B cell (primary cell): ENCODE results near the gene RAP2A. TPM values are rescaled to one million over a fixed set of nuclear protein-coding genes. Genes with fewer than 3 reads are reported as not detected.

ENCODE experiments used
- ATAC-seq: fragments of 200-7000 bp; cut with Tn5 transposase; one replicate; pipeline ENCODE4 v1.10.0; 2021; ENCODE audit warnings: low read depth, mild to moderate bottlenecking, moderate number of reproducible peaks, moderate library complexity
- CTCF ChIA-PET: fragments of 350-600 bp; sonication (Branson Sonifier 250); formaldehyde crosslinking; loops from one replicate; lab custom pipeline; 2021; ENCODE audit warnings: antibody characterized with exemption, inconsistent platforms; lab: Charles Lee
- POLR2A ChIA-PET: fragments of 350-600 bp; sonication (Branson Sonifier 250); formaldehyde crosslinking; loops from one replicate; lab custom pipeline; 2021; ENCODE audit warnings: antibody characterized with exemption; lab: Charles Lee
- DNase-seq: peaks from one replicate; pipeline ENCODE4 v3.0.0; 2013
- H2AFZ ChIP-seq: 2 replicates; pipeline ENCODE4 v1.6.1; 2012; ENCODE audit warnings: mild to moderate bottlenecking, low read depth, low read length; ENCODE audit not compliant: insufficient read depth, poor library complexity, severe bottlenecking
- H3K27ac ChIP-seq, 2 donors: 1 replicate in 1 of 2; 2 replicates in 1 of 2; pipeline ENCODE4 v1.5.1; 2012 to 2013; ENCODE audit warnings: low read length in 2 of 2, mild to moderate bottlenecking in 2 of 2, moderate library complexity in 1 of 2
- H3K27me3 ChIP-seq, 4 experiments: fragments of 200-600 bp in 1 of 4; sonication (generic) in 1 of 4; replicated peaks in 1 of 4; 1 replicate in 2 of 4; 2 replicates in 2 of 4; pipeline versions ENCODE4 v1.6.1 to v1.7.0; 2013 to 2016; ENCODE audit warnings: low read length in 3 of 4, mild to moderate bottlenecking in 2 of 4, mixed read lengths in 1 of 4, moderate library complexity in 1 of 4; ENCODE audit not compliant: insufficient read depth in 4 of 4, control insufficient read depth in 3 of 4; ENCODE audit errors: control extremely low read depth in 1 of 4
- H3K36me3 ChIP-seq, 2 experiments: replicated peaks in 1 of 2; 1 replicate in 1 of 2; 2 replicates in 1 of 2; pipeline versions ENCODE4 v1.6.1 to v1.7.1; 2013; ENCODE audit warnings: low read length in 1 of 2; ENCODE audit not compliant: insufficient read depth in 2 of 2, control insufficient read depth in 1 of 2; ENCODE audit errors: control extremely low read depth in 1 of 2, extremely low read depth in 1 of 2
- H3K4me1 ChIP-seq, 2 donors: fragments of 200-600 bp in 1 of 2; sonication (generic) in 1 of 2; 1 replicate in 1 of 2; 2 replicates in 1 of 2; pipeline versions ENCODE4 v1.5.1 to v1.6.1; 2013 to 2017; ENCODE audit warnings: low read length in 2 of 2; ENCODE audit not compliant: control insufficient read depth in 2 of 2, insufficient read depth in 2 of 2
- H3K4me2 ChIP-seq: replicated peaks from 2 replicates; pipeline ENCODE3; 2012; ENCODE audit warnings: mild to moderate bottlenecking, low read depth, low read length; ENCODE audit not compliant: poor library complexity, severe bottlenecking
- H3K4me3 ChIP-seq, 5 experiments: fragments of 200-600 bp in 1 of 5; sonication (generic) in 1 of 5; 1 replicate in 3 of 5; 2 replicates in 2 of 5; pipeline versions ENCODE4 v1.5.1 to v1.7.0; 2011 to 2016; ENCODE audit warnings: low read length in 4 of 5, mild to moderate bottlenecking in 4 of 5, low read depth in 2 of 5, control low read depth in 1 of 5, moderate library complexity in 1 of 5; ENCODE audit not compliant: insufficient read depth in 1 of 5; ENCODE audit errors: control extremely low read depth in 1 of 5, extremely low read depth in 1 of 5
- H3K79me2 ChIP-seq: fragments of 200-600 bp; sonication (generic); one replicate; pipeline ENCODE4 v1.6.0; 2016; ENCODE audit warnings: low read length; ENCODE audit not compliant: control insufficient read depth, insufficient read depth
- H3K9ac ChIP-seq: fragments of 200-600 bp; sonication (generic); 2 replicates; pipeline ENCODE4 v1.6.1; 2017; ENCODE audit warnings: mild to moderate bottlenecking, low read length, moderate library complexity
- H3K9me3 ChIP-seq, 3 donors: one replicate each; pipeline versions ENCODE4 v1.6.1 to v1.7.1; 2013; ENCODE audit warnings: low read length in 2 of 3; ENCODE audit not compliant: control insufficient read depth in 2 of 3, insufficient read depth in 1 of 3; ENCODE audit errors: control extremely low read depth in 1 of 3
- H4K20me1 ChIP-seq: 2 replicates; pipeline ENCODE4 v1.6.0; 2012; ENCODE audit warnings: mild to moderate bottlenecking, low read length; ENCODE audit not compliant: insufficient read depth, control insufficient read depth, poor library complexity, severe bottlenecking
- H3K27ac Mint-ChIP-seq: one replicate; pipeline ENCODE4 v1.8.0; 2021; ENCODE audit warnings: mixed read lengths
- H3K27me3 Mint-ChIP-seq: one replicate; pipeline ENCODE4 v1.8.0; 2021; ENCODE audit warnings: mixed read lengths
- H3K4me1 Mint-ChIP-seq: one replicate; pipeline ENCODE4 v1.8.0; 2021; ENCODE audit warnings: mixed read lengths
- H3K4me3 Mint-ChIP-seq: one replicate; pipeline ENCODE4 v1.8.0; 2021; ENCODE audit warnings: mixed read lengths
- H3K9me3 Mint-ChIP-seq: one replicate; pipeline ENCODE4 v1.8.0; 2022; ENCODE audit warnings: mixed read lengths; ENCODE audit not compliant: insufficient read depth
- CTCF ChIP-seq: fragments of 200-600 bp; IDR thresholded peaks from one replicate; pipeline ENCODE4 v1.8.0; 2022; ENCODE audit warnings: antibody characterized with exemption, mild to moderate bottlenecking
- EZH2 ChIP-seq: IDR thresholded peaks from 2 replicates; pipeline ENCODE4 v1.6.1; 2012; ENCODE audit warnings: borderline replicate concordance, low read depth, mild to moderate bottlenecking, moderate library complexity, low read length; ENCODE audit not compliant: insufficient read depth, poor library complexity, severe bottlenecking
- WGBS: methylation state at CpG from one replicate; pipeline ENCODE4 v1.1.5; 2013; ENCODE audit warnings: missing lambda C conversion rate; ENCODE audit not compliant: insufficient coverage; 5-methylcytosine and 5-hydroxymethylcytosine counted together
- intact Hi-C: fragments of 100-400 bp; cut with micrococcal nuclease; formaldehyde crosslinking; loops from one replicate; pipeline ENCODE4 v1.10.0; 2022
- polyA plus RNA-seq: library from polyadenylated mRNA; depleted of rRNA; stranded (reverse); fragments of >200 nt; gene quantifications from 2 replicates; pipeline ENCODE4 v1.2.3, GENCODE V29; 2012
- total RNA-seq, 2 donors: library from RNA; stranded (reverse); fragments of 120-200 nt in 1 of 2; gene quantifications; 1 replicate in 1 of 2; 2 replicates in 1 of 2; pipeline versions ENCODE4 v1.2.3 to v1.2.4, GENCODE V29; 2013 to 2022

RAP2A gene
- total and polyA plus RNA-seq, 2 donors (not counting 1 experiment from before 2014, with no cell fraction given), result 2.1 to 24.1 TPM

GRCh38 chr13:97477844-97478243 lies 43.9 kb downstream of the RAP2A start:
- CTCF ChIA-PET, result no interaction called here
- DNase-seq (no peak), ATAC-seq (no peak)
- no peaks in the 10 kb centered on the region for H3K9me3 ChIP-seq
- H3K4me2 ChIP-seq, result no peak overlapping the region
- Mint-ChIP-seq H3K4me3 (no peak overlapping the region), H3K27me3 (peaks cover 4% of the 10 kb centered on the region), H3K4me1 (no peaks in the 10 kb centered on the region), H3K27ac (no peak overlapping the region), H3K9me3 (no peaks in the 10 kb centered on the region)
- POLR2A ChIA-PET, result no interaction called here
- no peak for TF ChIP-seq EZH2
- TF ChIP-seq CTCF, result no peak
- no peak overlapping the region for H3K4me3 ChIP-seq
- no peak overlapping the region for H3K27ac ChIP-seq
- no peaks in the 10 kb centered on the region for H3K36me3 ChIP-seq
- H3K4me1 ChIP-seq, result no peaks in the 10 kb centered on the region
- H4K20me1 ChIP-seq, result no peaks in the 10 kb centered on the region
- peaks cover 0 to 3% (median 1%) of the 10 kb centered on the region in 4 experiments for H3K27me3 ChIP-seq
- H2AFZ ChIP-seq, result no peak overlapping the region
- H3K9ac ChIP-seq, result no peak overlapping the region
- intact Hi-C loops, result no loop called here
- H3K79me2 ChIP-seq, result no peaks in the 10 kb centered on the region

GRCh38 chr13:97478247-97478646 lies 44.3 kb downstream of the RAP2A start:
- H3K4me3 ChIP-seq, result no peak overlapping the region
- no peak for ATAC-seq
- H3K4me1 Mint-ChIP-seq, result no peaks in the 10 kb centered on the region
- WGBS, result no CpG with 5 or more reads among the region's 2 CpGs
- H3K4me3 Mint-ChIP-seq, result no peak overlapping the region
- ChIA-PET POLR2A (no interaction called here), CTCF (no interaction called here)
- H3K9ac ChIP-seq, result no peak overlapping the region
- no peaks in the 10 kb centered on the region for H3K79me2 ChIP-seq
- TF ChIP-seq EZH2 (no peak), CTCF (no peak)
- H2AFZ ChIP-seq, result no peak overlapping the region
- no peaks in the 10 kb centered on the region for H4K20me1 ChIP-seq
- H3K9me3 ChIP-seq, result no peaks in the 10 kb centered on the region
- H3K36me3 ChIP-seq, result no peaks in the 10 kb centered on the region
- no peak overlapping the region for H3K27ac ChIP-seq
- H3K27ac Mint-ChIP-seq, result no peak overlapping the region
- no peaks in the 10 kb centered on the region for H3K4me1 ChIP-seq
- peaks cover 4% of the 10 kb centered on the region for H3K27me3 Mint-ChIP-seq
- no peak for DNase-seq
- peaks cover 0 to 3% (median 1%) of the 10 kb centered on the region in 4 experiments for H3K27me3 ChIP-seq
- no peaks in the 10 kb centered on the region for H3K9me3 Mint-ChIP-seq
- H3K4me2 ChIP-seq, result no peak overlapping the region
- intact Hi-C loops, result no loop called here
